GM21526 (cell line): ENCODE measurements around the gene LRRFIP1.

Experiments
- ATAC-seq: cut with Tn5 transposase; IDR thresholded peaks from one replicate; pipeline ENCODE4 v1.9.1; 2021; ENCODE audit warnings: moderate library complexity; ENCODE audit not compliant: unreplicated experiment, low FRiP score

Gene LRRFIP1

GRCh38 chr2:237717366-237718276 is 90.2 kb downstream of the LRRFIP1 start:
- ATAC-seq = no peak

DNA sequence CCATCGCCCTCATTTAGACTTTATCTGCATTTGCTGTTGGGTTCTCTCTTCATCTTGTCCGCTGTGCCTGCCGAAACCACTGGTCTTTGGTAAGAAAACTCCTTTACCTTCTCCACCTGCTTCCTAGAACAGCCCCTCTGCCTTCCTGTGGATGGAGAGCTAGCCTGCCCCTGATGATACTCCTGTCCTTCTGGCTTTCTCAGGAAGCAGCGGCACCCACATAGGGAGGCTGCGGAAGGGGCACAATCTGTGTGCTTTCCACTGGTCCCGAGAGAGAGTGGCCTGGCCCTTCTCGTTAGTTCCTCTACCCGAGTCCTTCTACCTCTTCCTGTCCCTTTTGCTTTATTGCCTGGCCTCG is 90.9 kb downstream of the LRRFIP1 start:
- no peak for ATAC-seq

DNA sequence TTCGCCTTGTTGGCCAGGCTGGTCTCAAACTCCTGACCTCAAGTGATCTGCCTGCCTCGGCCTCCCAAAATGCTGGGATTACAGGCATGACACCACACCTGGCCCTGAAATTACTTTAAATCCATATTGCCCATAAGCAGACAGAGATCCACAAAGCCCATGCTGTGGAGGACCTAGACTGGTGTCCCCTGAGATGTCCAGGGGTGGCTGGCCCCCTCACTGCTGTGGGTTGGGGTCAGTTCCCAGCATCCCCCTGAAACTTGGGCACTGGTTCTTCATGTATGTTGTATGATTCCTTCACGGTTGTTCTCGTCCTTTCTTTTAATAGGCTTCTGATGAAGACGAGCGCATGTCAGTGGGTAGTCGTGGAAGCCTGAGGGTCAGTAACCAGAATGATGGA is 93.1 kb downstream of the LRRFIP1 start:
- ATAC-seq = no peak

DNA sequence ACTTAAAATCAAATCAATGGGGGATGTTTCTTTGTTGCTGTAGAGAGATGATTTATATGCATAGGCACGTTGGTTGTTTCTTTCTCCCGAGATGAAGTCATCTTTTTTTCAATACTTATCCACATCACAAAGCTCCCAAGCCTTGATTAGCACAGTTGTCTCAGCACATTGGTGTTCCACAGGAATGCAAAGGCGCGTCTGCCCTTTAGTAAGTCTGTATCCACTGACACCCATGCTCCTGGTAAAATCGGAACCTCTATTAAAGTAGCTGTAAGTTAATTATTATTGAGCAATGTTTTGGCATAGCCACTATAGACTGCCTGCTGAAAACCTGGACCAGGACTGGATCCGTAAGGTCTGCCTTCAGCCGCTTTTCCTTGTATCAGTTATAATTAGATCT is 93.6 kb downstream of the LRRFIP1 start:
- ATAC-seq = no peak

DNA sequence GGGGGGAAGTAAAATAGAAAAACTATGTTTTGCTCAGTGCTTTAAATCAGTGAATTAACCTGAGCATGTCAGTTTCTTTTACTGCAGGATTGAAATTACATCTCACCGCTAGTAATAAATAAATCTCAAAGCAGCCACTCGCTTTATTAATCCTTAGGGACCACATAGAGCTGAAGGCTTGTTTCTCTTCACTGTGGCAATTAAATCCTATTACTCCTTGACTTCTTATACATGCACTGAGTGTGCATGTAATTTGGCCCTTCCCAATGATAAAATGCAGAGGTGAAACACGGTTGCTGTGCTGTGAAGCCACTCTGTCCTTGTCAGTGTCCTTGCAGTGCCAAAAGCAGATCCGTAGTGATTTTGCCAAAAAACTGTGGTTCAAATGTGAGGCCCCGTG is 94.1 kb downstream of the LRRFIP1 start:
- no peak for ATAC-seq

GRCh38 chr2:237722616-237723015 is 95.2 kb downstream of the LRRFIP1 start:
- ATAC-seq = no peak

- no peak for ATAC-seq
Observed at GRCh38 chr2:237723023-237723422, 95.6 kb downstream of the LRRFIP1 start.

DNA sequence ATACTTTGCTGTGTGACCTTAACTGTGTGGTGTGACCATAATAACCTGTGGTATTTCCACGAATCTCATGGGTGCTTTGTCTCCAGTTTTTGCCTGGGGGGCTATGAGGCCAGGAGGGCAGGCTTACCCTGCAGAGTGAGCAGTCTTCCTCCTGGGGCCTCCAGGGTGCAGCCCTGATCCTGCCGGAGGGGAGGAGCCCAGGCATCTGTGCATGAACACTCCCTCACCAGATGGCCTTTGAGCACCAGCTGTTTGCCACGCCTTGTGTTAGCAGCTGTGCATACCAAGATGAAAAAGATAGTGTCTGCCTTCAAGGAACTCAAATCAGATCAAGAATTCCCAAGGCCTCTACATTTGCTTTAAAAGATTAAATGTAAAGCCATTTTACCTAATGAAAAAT is 96.2 kb downstream of the LRRFIP1 start:
- ATAC-seq = no peak

DNA sequence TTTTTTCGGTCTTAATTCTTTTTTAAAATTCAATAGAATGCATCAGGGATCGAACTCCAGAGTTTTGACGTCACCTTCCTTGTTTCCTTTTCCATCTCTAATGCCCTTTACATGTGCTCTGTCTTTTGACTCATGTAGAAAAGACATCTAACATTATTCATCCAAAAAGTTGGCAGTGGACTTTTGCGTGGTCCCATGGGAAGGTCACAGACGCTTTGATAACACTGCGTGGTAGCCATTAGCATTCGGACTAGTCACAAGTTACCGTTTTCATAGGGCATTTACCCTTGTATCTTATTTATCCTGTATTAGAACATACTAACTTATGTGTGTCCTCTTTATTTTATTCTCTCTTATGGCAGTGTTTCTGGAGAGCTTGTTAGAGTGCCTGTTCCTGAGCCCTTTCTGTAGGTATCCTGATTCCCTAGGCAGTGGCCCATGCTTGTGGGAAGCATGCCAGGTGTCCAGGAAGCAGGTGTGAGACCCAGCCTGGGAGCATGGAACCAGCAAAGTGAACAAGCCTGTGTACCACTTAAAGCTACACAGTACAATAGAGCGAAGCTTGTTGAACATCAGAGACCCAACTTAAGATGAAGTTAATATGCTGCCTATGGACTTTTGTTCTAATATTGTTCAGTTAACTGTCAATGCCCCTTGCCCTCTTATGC is 97.6 kb downstream of the LRRFIP1 start:
- no peak for ATAC-seq

DNA sequence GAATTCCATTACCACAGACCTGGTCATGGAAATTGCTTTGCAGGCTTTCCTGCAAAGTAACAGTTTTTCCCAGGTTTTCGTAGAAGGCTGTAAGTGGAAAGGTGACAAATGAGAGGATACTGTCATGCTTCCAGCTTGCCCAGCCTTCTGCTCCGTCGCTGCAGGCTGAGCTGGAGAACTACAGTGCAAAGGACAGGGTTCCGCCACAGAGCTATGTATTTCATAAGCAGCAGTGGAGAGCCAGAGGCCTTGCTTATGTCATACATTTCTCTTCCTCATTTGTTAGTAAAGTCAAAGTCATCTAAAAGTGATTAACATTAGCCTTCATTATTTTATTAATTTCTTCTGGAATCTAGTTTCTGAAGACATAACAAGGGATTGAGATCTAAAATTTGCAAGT is 98.3 kb downstream of the LRRFIP1 start:
- ATAC-seq = no peak

DNA sequence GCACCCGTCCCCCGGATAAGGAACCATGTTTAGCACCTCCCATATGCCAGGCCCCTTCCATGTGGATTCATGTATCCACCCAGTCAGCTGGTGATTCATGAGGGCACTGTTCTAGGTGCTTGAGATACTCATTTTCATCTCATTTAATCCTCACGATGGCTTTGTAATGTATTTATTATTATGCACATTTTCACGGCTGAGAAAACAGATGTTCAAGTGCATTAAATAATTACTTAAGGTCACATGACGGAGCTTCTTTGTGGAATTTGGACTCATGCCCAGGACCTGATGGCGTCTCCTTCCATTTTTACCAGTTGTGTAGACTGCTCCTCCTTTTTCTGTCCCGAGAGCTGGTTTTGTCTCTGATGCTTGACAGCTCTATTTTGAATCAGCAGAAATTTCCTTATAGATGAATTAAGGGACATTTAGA is 99.0 kb downstream of the LRRFIP1 start:
- no peak for ATAC-seq

GRCh38 chr2:237727363-237727762 is 100.0 kb downstream of the LRRFIP1 start:
- ATAC-seq = no peak

GRCh38 chr2:237729681-237730475 is 102.5 kb downstream of the LRRFIP1 start:
- no peak for ATAC-seq

DNA sequence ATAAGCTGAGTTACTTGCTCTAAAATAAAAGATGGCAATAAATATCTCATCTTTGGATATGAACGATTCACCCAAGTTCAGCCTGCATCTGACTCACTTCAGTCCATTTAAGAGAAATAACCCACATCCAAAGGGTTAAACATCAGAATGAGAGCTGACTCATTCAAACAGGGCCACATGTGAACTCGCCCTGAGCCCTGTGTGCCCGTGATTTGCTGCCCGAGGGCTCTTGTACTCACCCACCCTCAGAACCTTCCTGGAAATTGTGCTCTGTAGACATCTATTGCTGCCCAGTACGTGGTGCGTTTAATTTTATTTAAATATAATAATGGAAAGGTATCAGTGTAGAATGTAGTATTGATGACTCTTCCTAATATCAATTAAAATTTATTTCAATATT is 104.3 kb downstream of the LRRFIP1 start:
- no peak for ATAC-seq

- no peak for ATAC-seq
Observed at GRCh38 chr2:237732070-237732469, 104.7 kb downstream of the LRRFIP1 start.

DNA sequence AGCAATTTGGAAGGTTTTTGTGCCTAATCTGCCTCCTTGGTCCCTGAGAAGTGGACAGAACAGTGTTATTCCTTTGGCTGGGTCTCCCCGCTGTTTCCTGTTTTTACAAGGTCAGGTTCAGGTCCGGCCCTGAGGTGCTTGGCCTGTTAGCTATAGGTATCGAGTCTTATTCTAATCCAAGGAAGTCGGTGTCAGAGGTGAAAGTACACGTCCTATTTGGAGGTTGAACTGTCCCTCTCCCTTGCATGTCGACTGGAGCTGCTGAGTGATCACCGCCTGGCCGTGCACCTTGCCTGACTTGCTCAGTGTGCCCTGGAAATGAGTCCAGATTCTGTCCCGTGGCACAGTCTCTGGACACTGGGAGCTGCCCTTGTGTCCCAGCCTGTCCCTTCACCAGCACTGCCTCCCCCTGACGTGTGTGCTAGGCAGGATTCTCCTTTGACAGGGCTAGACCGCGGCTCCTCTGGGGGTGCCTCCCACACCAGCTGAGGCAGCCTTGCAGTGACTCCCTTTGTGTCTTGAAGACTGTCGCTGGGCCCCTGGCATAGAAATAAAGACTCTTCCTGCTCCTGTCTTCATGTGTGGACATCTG is 105.5 kb downstream of the LRRFIP1 start:
- ATAC-seq = no peak

GRCh38 chr2:237733677-237734300 is 106.4 kb downstream of the LRRFIP1 start:
- no peak for ATAC-seq

- no peak for ATAC-seq
Observed at GRCh38 chr2:237734905-237735623, 107.7 kb downstream of the LRRFIP1 start.

- ATAC-seq = no peak
Observed at GRCh38 chr2:237735798-237736197, 108.4 kb downstream of the LRRFIP1 start.

GRCh38 chr2:237736783-237737182 is 109.4 kb downstream of the LRRFIP1 start:
- ATAC-seq = no peak
